ENCODE measurements around the gene PAPSS1. TPM values are rescaled to one million over a fixed set of nuclear protein-coding genes. Genes with fewer than 3 reads are reported as not detected.

PAPSS1 gene
- polyA plus RNA-seq, 3 donors, result 68.9 to 85.5 (median 77.5) TPM

GRCh38 chr4:107572281-107572680 is 147.8 kb downstream of the PAPSS1 start:
- DNase-seq, result no peak

- DNase-seq, result no peak
These were observed 149.1 kb downstream of the PAPSS1 start for GRCh38 chr4:107570952-107571351.

- no peak for DNase-seq
These were observed 155.7 kb downstream of the PAPSS1 start for GRCh38 chr4:107564326-107564725.

Other genes starting within 250 kb of the PAPSS1 start
- 10 to 100 TPM; 10.8 to 15.9 (median 14.2) TPM for gene SGMS2, start 104.7 kb upstream of the PAPSS1 start, polyA plus RNA-seq (ENCODE audit: insufficient read length in 3 of 3)
- 1 to 10 TPM; 4.5 to 5.1 (median 4.7) TPM for gene CYP2U1, start 211.3 kb upstream of the PAPSS1 start, polyA plus RNA-seq (ENCODE audit: insufficient read length in 3 of 3)